HG02970 (cell line): ENCODE measurements around the gene AVPI1.
"Not testable (repeated sequence)": the region's sequence is repeated elsewhere in the genome, so short reads cannot be mapped to it uniquely, and the experiment has no call there.

Experiments used
- ATAC-seq: cut with Tn5 transposase; IDR thresholded peaks from one replicate; pipeline ENCODE4 v1.9.1; 2021; ENCODE audit warnings: mild to moderate bottlenecking, moderate library complexity, moderate number of reproducible peaks; ENCODE audit not compliant: unreplicated experiment, low FRiP score

Gene AVPI1

GRCh38 chr10:97713339-97713825, 26.3 kb upstream of the AVPI1 start, which contains the start of gene MARVELD1:
Gene MARVELD1, plus strand, starts transcription at chr10:97713730. Its CDS starts 147 bp downstream, at chr10:97713877.
- no peak for ATAC-seq

- no peak for ATAC-seq
Observed at GRCh38 chr10:97711640-97712572, 24.9 kb upstream of the AVPI1 start.

GRCh38 chr10:97708976-97709946, 22.2 kb upstream of the AVPI1 start:
- no peak for ATAC-seq

GRCh38 chr10:97708167-97708566, 21.1 kb upstream of the AVPI1 start:
- no peak for ATAC-seq

DNA sequence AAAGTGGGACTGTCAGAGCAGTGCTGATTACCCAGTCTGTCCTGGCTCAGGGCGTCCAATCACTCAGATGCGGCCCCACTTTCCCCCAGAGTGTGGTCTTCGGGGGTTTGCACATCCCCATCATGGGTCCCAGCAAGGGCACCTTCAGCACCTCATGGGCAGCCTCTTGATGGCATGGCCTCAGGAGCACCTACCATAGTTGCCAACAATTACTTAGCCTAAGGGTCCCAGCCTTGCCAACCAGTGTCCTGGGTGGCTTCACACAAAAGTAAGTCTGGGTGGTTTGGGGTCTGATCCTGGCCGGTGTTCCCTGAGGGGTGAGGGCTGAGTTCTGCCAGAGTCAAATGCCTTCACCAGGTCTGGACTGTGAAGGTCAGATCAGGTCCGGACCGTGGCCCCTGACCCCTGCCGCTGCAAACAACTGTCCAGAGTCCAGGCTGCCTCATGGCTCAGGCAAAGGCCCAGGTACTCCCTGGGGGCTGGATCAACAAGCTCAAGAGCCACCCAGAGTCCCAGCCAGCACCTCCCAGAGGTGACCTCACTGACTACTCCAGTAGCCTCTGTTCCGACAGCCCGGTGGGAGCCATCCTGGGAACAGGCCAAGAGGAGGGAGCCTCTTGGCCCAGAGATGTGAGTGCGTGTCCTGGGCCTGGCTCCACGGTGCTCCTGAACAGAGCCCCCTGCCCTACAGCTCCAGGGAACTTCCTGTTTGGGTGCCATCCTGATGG, 20.3 kb upstream of the AVPI1 start:
- no peak for ATAC-seq

DNA sequence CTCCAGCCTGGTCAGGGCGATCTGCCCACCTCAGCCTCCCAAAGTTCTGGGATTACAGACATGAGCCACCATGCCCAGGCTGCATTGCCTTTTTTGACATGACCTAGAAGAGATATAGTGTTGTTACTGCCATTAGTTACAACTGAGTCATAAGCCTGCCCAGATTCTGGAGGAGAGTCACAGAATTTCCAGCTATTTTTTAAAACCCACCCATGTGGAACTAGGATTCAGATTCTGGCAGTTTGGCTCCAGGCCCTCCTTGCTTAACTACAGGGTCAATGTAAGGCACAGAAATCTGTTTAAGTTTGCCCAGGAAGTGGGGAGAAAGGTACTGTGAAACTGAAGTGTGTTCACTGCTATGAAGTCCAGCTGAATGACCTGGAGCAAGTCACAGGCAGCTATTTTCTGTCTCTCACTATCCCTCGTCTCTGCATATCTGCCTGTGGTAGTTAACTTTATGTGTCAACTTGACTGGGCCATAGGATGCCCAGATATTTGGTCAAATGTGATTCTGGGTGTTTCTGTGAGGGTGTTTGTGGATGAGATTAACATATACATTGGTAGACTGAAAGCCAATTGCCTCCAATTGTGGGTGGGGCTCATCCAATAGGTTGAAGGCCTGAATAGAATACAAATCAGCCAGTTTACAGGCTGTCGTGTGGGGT, 18.1 kb upstream of the AVPI1 start:
- ATAC-seq: no peak

DNA sequence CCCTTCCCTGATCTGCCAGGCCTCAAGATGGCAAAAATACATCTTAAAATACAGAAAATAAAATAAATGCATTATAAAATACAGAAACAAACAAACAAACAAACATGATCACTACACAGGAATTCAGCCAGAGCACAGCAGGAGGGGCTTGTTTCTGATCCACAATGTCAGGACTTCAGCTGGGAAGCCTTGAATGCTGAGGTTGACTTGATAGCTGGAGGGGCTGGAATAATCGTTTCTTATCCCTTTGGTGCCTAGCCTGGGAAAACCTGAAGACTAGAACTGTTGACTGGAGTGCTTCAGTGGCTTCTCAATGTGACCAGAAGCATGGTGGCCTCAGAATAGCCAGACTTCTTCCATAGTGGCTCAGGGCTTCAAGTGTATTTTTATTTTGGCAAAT, 17.3 kb upstream of the AVPI1 start:
- no peak for ATAC-seq

DNA sequence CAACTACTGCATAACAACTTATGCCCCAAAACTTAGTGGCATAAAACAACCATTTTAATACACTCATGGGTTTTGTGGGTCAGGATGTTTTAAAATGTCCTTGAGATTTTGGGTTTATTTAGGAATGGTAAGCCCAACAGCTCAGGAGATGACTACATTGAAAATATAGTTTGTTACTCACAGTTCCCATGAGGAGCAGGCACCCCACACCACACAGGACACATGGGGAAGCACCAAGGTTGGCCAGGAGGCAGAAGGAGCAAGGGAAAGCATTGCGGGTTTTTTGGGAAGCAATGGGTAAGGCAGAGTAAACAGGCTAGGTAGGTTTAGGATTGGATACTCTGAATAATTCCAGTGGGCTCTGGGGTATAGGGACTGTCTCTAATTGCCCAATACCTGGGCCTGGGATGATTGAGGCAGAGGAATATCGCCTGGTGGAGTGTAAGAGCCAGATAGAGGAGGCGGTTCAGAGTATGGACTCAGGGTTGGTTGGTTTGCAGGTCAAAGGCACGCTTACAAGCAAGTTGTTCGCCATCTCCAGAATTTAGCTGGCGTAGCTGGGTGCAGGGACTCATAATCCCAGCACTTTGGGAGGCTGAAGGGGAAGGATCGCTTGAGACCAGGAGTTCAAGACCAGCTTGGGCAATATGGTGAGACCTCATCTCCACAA, 16.5 kb upstream of the AVPI1 start:
- no peak for ATAC-seq

- ATAC-seq: no peak
Observed at GRCh38 chr10:97701438-97702069, 14.5 kb upstream of the AVPI1 start.

- ATAC-seq: not testable (repeated sequence)
Observed at GRCh38 chr10:97698072-97698655, 11.1 kb upstream of the AVPI1 start.

DNA sequence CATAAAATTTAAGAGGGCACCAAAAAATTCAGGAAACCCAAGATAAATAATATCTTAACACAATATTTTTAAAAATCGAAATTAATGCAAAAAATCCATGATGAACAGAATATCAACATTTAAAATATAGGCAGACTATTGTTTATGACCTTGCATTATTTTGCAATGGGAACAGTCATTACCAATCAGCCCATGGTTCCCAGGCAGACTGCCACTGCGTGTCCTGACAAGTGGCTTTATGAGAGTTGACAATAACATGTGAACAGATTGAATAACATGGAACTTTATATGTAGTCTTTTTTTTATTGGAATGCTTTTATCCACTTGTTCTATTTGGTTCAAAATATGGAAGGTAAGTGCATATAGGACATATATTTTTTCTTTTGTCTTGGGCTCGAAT, 3.1 kb upstream of the AVPI1 start:
- no peak for ATAC-seq

- no peak for ATAC-seq
Observed at GRCh38 chr10:97689559-97690020, 2.5 kb upstream of the AVPI1 start.

- no peak for ATAC-seq
Observed at GRCh38 chr10:97687785-97688781, 1.0 kb upstream of the AVPI1 start.

DNA sequence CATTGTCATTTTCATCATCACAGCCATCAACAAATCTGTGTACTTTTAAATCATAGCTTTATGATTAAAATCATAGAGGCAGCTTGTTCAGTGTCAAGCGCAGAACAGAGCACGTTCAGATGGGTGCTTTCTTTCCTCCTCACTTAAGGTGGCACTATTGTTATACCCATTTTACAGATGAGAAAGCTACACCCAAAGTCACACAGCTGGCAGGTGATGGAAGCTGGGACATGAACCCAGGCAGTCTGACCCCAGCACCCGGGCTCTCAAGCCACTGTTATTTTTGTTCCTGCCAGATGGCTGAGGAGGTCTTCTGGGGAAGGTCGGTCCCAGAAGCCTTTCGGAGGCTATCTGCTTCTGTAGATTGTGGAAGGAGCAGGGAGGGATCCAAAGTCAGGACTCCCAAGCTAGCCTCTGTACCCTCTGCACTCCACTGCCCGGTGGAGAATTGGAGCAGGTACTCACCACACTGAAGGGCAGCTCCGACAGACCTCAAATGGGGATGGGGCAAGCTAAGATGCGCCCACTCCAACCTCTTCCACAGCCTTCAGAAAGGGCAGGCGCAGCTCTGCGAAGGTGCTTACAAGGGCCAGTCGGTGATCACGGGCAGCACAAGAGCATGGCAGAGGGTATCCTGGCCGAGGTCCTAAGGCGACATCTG, 610 bp downstream of the AVPI1 start:
- no peak for ATAC-seq

GRCh38 chr10:97685395-97685958, 1.6 kb downstream of the AVPI1 start:
- no peak for ATAC-seq

- ATAC-seq: no peak
Observed at GRCh38 chr10:97684866-97685394, 2.1 kb downstream of the AVPI1 start.
